ENCODE measurements around the gene SP140.
A peak's percentile ranks its signal among the peaks of the same experiment; 100 is the strongest.
"Not testable (repeated sequence)": the region's sequence is repeated elsewhere in the genome, so short reads cannot be mapped to it uniquely, and the experiment has no call there.

SP140 gene

GRCh38 chr2:230295192-230295591 lies 69.7 kb downstream of the SP140 start:
- no peak for DNase-seq

GRCh38 chr2:230296917-230297316 lies 71.4 kb downstream of the SP140 start:
- DNase-seq: no peak

- DNase-seq: no peak
Measured at GRCh38 chr2:230299618-230300017, 74.1 kb downstream of the SP140 start.

GRCh38 chr2:230305416-230306275 lies 80.1 kb downstream of the SP140 start:
- no peak for DNase-seq

GRCh38 chr2:230306474-230306873 lies 80.9 kb downstream of the SP140 start:
- DNase-seq: no peak

GRCh38 chr2:230307485-230307884 lies 81.9 kb downstream of the SP140 start:
- DNase-seq: no peak

GRCh38 chr2:230308402-230309000 lies 83.0 kb downstream of the SP140 start:
- no peak for DNase-seq

- not testable (repeated sequence) for DNase-seq
Measured at GRCh38 chr2:230310792-230311191, 85.3 kb downstream of the SP140 start.

GRCh38 chr2:230311634-230312033 lies 86.1 kb downstream of the SP140 start:
- not testable (repeated sequence) for DNase-seq

- peak; percentile 12 for DNase-seq
Measured at GRCh38 chr2:230312638-230313037, 87.1 kb downstream of the SP140 start.

- DNase-seq: no peak
Measured at GRCh38 chr2:230317366-230317765, 91.8 kb downstream of the SP140 start.

- no peak for DNase-seq
Measured at GRCh38 chr2:230318190-230319121, 92.9 kb downstream of the SP140 start.

GRCh38 chr2:230319211-230319862 lies 93.8 kb downstream of the SP140 start:
- DNase-seq: no peak

GRCh38 chr2:230321031-230321430 lies 95.5 kb downstream of the SP140 start:
- DNase-seq: no peak

GRCh38 chr2:230322561-230323384 lies 97.2 kb downstream of the SP140 start:
- DNase-seq: no peak

GRCh38 chr2:230323385-230324106 lies 98.0 kb downstream of the SP140 start:
- no peak for DNase-seq

GRCh38 chr2:230324503-230324902 lies 99.0 kb downstream of the SP140 start:
- DNase-seq: no peak

- no peak for DNase-seq
Measured at GRCh38 chr2:230325316-230326243, 100.0 kb downstream of the SP140 start.
